CD1c-positive myeloid dendritic cell (primary cell): ENCODE data around the gene ATG4C.
"Not testable (repeated sequence)": the region's sequence is repeated elsewhere in the genome, so short reads cannot be mapped to it uniquely, and the experiment has no call there.

Experiments used
- DNase-seq: peaks from one replicate; pipeline ENCODE4 v3.0.0-alpha.2; 2016; ENCODE audit errors: extremely low spot score

Gene ATG4C

GRCh38 chr1:62774971-62775595 lies 8.8 kb upstream of the ATG4C start:
- no peak for DNase-seq

- DNase-seq, result no peak
Observed at GRCh38 chr1:62778208-62778607, 5.7 kb upstream of the ATG4C start.

GRCh38 chr1:62781841-62782543 lies 1.9 kb upstream of the ATG4C start:
- DNase-seq, result peak; percentile 25

- DNase-seq, result not testable (repeated sequence)
Observed at GRCh38 chr1:62782544-62783212, 1.3 kb upstream of the ATG4C start.

GRCh38 chr1:62784509-62785365 lies 805 bp downstream of the ATG4C start:
- peak; percentile 57 for DNase-seq

GRCh38 chr1:62790716-62791115 lies 6.8 kb downstream of the ATG4C start:
- DNase-seq, result no peak

- no peak for DNase-seq
Observed at GRCh38 chr1:62794053-62794452, 10.1 kb downstream of the ATG4C start.

- DNase-seq, result peak; percentile 78
Observed at GRCh38 chr1:62796221-62796620, 12.3 kb downstream of the ATG4C start.

GRCh38 chr1:62799688-62800087 lies 15.8 kb downstream of the ATG4C start:
- no peak for DNase-seq

GRCh38 chr1:62800281-62800680 lies 16.3 kb downstream of the ATG4C start:
- peak; percentile 70 for DNase-seq

GRCh38 chr1:62800825-62801306 lies 16.9 kb downstream of the ATG4C start:
- DNase-seq, result peak; percentile 89

GRCh38 chr1:62809788-62810187 lies 25.9 kb downstream of the ATG4C start:
- peak; percentile 8 for DNase-seq

GRCh38 chr1:62810420-62811274 lies 26.7 kb downstream of the ATG4C start:
- peak; percentile 33 for DNase-seq

- no peak for DNase-seq
Observed at GRCh38 chr1:62823556-62823955, 39.6 kb downstream of the ATG4C start.

GRCh38 chr1:62826901-62827300 lies 43.0 kb downstream of the ATG4C start:
- no peak for DNase-seq

GRCh38 chr1:62827786-62828185 lies 43.9 kb downstream of the ATG4C start:
- not testable (repeated sequence) for DNase-seq

GRCh38 chr1:62832276-62832675 lies 48.3 kb downstream of the ATG4C start:
- DNase-seq, result no peak

GRCh38 chr1:62833529-62833928 lies 49.6 kb downstream of the ATG4C start:
- DNase-seq, result no peak

- no peak for DNase-seq
Observed at GRCh38 chr1:62834400-62834961, 50.5 kb downstream of the ATG4C start.

GRCh38 chr1:62836856-62837540 lies 53.1 kb downstream of the ATG4C start:
- no peak for DNase-seq
